Hematopoietic multipotent progenitor cell treated with erythropoietin and hydrocortisone succinate and interleukin-3 and kit ligand, for 15 days (in vitro differentiated cells): ENCODE measurements around the gene ELAVL1.
"Not testable (repeated sequence)": the region's sequence is repeated elsewhere in the genome, so short reads cannot be mapped to it uniquely, and the experiment has no call there.

Source experiments
- DNase-seq: peaks from one replicate; pipeline ENCODE4 v3.0.0-alpha.2; 2015; ENCODE audit warnings: low spot score

Gene ELAVL1

GRCh38 chr19:8005534-8006256, at the start of gene ELAVL1:
TSS of gene ELAVL1 (minus strand) at chr19:8005641. CDS start at chr19:7991815, 13,826 bp downstream.
- DNase-seq: peak; percentile 92

DNA sequence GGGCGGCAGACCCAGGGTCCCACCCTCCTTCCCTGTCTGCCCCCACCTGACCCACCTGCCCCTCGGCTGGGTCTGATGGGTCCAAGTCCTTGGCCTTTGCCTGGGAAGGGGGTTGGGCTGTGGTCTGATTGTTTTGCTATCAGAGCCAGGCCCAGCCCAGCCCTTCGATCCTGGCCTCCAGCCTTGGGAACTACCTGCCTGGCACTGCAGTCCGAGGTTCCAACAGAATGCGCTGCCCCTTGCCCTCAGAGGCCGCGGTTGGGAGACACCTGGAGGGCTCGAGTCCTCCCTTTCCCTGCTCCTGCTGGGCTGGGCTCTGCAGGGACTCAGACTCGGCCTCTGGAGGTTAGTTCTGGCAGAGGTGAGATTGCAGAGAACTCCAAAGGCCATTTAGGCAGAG, 48.7 kb upstream of the ELAVL1 start:
- DNase-seq: no peak

DNA sequence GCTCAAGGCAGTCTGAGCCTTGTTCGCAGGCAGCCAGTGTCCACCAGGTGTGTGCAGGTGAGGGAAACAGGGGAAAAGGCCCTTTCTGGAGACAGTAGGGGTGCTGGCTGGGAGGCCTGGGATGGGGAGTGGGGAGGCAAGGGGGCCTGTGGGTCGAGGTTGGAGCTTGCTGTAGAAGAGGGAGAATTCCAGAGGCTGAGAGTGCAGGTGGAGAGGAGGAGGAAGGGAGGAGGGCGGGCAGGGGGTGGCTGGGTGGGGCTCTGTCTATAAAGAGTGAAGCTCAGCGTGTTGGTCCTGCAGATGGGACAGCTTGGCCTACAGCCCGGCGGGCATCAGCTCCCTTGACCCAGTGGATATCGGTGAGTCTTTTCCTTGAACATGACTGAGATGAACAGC, 47.0 kb upstream of the ELAVL1 start, which contains the start of gene CCL25:
Gene CCL25 (plus strand): TSS at position 297 of the 396 bp plus-strand sequence. CDS start 290 bp downstream, outside the sequence.
- no peak for DNase-seq

GRCh38 chr19:8050274-8051096, 45.0 kb upstream of the ELAVL1 start:
- DNase-seq: peak; percentile 99

GRCh38 chr19:8046569-8047165, 41.2 kb upstream of the ELAVL1 start:
- DNase-seq: no peak

- DNase-seq: no peak
These were observed 40.6 kb upstream of the ELAVL1 start for GRCh38 chr19:8045872-8046568.

DNA sequence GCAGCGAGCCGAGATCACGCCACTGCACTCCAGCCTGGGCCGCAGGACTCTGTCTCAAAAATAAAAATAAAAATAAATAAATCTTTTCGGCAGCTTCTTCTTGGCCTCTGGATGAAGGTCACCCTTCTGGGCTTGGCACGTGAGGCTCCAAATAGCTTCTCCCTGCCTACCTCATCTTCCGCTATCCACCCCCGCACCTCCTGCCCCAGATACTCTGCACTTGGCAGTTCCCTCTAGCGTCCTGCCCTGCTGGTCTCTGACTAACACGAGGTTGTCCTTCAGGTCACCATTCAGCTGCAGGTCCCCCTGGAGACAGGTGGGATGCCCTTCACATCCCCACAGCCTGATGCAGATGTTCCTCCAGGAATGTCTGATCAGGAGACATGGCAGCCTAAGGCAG, 38.6 kb upstream of the ELAVL1 start:
- DNase-seq: no peak

DNA sequence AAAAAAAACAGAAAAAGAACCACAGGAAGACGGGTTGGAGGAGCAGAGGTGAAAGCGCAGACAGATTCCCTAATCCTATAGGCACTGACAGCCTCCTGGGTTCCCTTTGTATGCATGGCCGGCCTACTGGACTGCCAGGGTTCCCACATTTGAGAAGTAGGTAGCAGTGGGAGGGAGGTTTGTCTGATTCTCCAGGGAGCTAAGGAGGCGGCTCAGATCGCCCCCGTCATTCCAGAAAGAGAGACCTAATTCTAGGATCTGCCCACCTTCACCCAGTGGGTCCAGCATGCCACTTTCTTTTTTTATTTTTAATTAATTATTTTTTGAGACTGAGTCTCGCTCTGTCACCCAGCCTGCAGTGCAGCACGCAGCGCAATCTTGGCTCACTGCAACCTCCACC, 37.5 kb upstream of the ELAVL1 start:
- DNase-seq: no peak

GRCh38 chr19:8041531-8041931, 36.1 kb upstream of the ELAVL1 start:
- DNase-seq: no peak

GRCh38 chr19:8039231-8039630, 33.8 kb upstream of the ELAVL1 start:
- no peak for DNase-seq

DNA sequence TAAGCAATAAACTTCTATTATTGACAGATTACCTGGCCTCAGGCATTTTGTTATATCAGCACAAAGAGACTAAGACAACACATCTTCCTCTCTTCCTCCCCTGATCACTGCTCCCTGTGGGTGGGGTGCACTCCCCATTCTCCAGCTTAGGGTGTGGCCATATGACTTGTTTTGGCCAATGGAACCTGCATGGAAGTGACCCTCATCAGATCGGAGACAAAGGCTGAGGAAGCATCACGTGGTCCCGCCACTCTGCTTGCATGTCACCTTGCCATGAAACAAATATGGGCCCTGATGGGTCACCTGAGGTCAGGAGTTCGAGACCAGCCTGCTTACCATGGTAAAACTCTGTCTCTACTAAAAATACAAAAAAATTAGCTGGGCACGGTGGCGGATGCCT, 33.4 kb upstream of the ELAVL1 start:
- DNase-seq: no peak

GRCh38 chr19:8036434-8037099, 31.1 kb upstream of the ELAVL1 start:
- no peak for DNase-seq

DNA sequence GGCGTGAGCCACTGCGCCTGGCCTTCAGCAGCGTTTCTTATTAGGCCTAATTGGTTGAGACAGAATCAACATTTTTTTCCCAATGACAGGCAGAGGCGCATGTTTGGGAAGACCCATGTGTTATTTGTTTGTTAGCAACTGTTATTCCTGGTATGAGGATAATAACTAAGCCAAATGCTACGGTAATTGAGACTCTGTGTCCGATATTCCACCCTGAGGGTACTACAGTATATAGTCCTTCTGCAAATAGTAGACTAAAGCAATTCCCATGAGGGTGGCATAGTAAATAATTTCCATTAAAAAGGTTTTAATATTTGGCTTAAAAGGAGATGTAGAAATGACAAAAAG, 28.7 kb upstream of the ELAVL1 start:
- DNase-seq: no peak

DNA sequence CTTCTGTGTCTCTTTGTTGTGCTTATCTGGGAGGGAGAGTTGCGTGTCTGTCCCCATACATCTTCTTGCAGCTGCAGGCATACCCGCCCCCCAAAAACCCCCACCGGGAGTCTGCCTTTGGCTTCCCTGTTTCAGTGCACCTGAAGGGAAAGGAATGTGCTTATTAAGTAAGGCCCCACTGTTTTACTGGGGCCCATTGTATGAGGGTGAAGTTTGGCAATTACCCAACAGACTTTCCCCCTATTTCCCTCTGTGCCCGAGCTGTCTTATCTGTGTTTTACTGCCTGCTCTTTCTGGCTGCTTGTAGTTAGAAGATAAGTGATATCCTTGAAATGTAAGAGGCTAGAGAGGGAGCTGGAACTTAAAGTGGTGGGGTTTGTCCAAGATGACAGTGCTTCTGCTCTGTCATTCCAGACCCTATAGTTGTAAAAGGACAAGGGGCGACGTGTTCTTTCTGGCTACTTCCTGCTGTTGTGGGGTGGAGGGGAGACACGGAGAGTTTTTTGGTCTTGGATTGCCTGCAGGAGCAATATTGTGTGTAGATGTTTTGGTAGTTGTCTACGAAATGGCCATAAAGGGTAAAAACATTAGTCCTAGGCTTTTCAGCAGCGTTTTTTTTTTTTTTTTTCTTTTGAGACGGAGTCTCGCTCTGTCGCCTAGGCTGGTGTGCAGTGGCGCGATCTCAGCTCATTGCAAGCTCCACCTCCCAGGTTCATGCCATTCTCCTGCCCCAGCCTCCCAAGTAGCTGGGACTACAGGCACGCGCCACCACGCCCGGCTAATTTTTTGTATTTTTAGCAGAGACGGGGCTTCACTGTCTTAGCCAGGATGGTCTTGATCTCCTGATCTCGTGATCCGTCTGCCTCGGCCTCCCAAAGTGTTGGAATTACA, 28.1 kb upstream of the ELAVL1 start:
- DNase-seq: peak; percentile 92

GRCh38 chr19:8030960-8031359, 25.5 kb upstream of the ELAVL1 start:
- no peak for DNase-seq

DNA sequence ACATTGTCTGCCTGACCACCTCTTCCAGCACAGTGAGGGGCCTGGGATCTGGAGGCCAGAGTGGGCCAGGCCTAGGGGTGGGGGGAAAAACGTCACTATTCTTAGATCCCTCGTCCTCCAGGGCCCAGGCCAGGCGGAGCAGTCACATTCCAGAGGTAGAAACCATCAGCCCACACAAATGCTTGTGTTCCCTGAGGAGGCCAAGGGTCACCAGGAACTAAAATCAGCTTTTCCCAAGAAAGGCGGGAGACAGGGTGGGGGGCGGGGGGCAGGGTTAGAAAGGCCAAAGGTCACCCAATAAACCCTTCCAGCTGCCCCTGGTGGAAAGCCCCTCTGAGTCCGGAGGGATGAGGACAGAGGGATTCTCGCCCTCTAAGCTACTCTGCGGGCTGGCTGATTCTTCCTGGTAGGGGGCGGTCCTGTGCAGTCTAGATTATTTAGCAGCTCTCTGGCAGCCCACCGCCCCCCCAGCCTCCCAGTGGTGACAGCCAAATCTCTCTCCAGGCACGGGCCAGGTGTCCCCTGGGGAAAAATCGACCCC, 23.6 kb upstream of the ELAVL1 start:
- no peak for DNase-seq

GRCh38 chr19:8025316-8025715, 19.9 kb upstream of the ELAVL1 start:
- DNase-seq: no peak

GRCh38 chr19:8024256-8024655, 18.8 kb upstream of the ELAVL1 start:
- DNase-seq: not testable (repeated sequence)

DNA sequence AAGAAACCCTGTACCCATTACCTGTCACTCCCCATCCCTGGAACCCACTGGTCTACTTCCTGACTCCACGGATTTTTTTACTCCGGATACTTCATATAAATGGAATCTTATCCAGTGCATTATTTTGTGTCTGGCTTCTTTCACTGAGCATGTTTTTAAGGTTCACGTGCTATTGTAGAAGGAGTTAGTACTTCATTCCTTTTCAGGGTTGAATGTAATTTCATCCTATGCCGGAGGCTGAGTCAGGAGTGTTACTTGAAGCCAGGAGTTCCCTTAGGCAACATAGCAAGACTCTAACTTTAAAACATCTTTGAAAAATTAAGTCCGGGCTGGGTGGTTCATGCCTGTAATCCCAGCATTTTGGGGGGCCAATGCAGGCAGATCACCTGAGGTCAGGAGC, 17.9 kb upstream of the ELAVL1 start:
- DNase-seq: no peak

- no peak for DNase-seq
These were observed 16.8 kb upstream of the ELAVL1 start for GRCh38 chr19:8022275-8022674.

- DNase-seq: no peak
These were observed 15.9 kb upstream of the ELAVL1 start for GRCh38 chr19:8021374-8021773.
